Endodermal cell (in vitro differentiated cells): Measurements from ENCODE around the gene TMTC2. TPM values are rescaled to one million over a fixed set of nuclear protein-coding genes. Genes with fewer than 3 reads are reported as not detected.
"Not testable (repeated sequence)": the region's sequence is repeated elsewhere in the genome, so short reads cannot be mapped to it uniquely, and the experiment has no call there.

Source experiments
- DNase-seq: peaks from one replicate; pipeline ENCODE4 v3.0.0-alpha.2; 2017
- H3K27ac ChIP-seq: 2 replicates; pipeline ENCODE4 v1.5.1; 2013; ENCODE audit warnings: mild to moderate bottlenecking, low read depth, low read length, moderate library complexity
- H3K27me3 ChIP-seq: 2 replicates; pipeline ENCODE4 v1.6.1; 2013; ENCODE audit warnings: mild to moderate bottlenecking, low read length, moderate library complexity; ENCODE audit not compliant: insufficient read depth, control insufficient read depth, poor library complexity, severe bottlenecking
- H3K36me3 ChIP-seq: 2 replicates; pipeline ENCODE4 v1.7.0; 2013; ENCODE audit warnings: mild to moderate bottlenecking, low read length, moderate library complexity; ENCODE audit not compliant: control insufficient read depth, insufficient read depth
- H3K4me1 ChIP-seq: one replicate; pipeline ENCODE4 v1.7.0; 2013; ENCODE audit warnings: low read length; ENCODE audit not compliant: control insufficient read depth, insufficient read depth
- H3K4me3 ChIP-seq: 2 replicates; pipeline ENCODE4 v1.5.1; 2013; ENCODE audit warnings: mild to moderate bottlenecking, low read length, moderate library complexity
- H3K9ac ChIP-seq: 2 replicates; pipeline ENCODE4 v1.6.1; 2013; ENCODE audit warnings: mild to moderate bottlenecking, low read length, moderate library complexity; ENCODE audit not compliant: poor library complexity, severe bottlenecking; ENCODE audit errors: extremely low read depth
- H3K9me3 ChIP-seq: 2 replicates; pipeline ENCODE4 v1.6.1; 2013; ENCODE audit warnings: mild to moderate bottlenecking, low read length, moderate library complexity; ENCODE audit not compliant: control insufficient read depth
- H3K27ac Mint-ChIP-seq: 2 replicates; pipeline ENCODE4 v1.8.0; 2020; ENCODE audit warnings: mixed read lengths
- H3K27me3 Mint-ChIP-seq: 2 replicates; pipeline ENCODE4 v1.8.0; 2021; ENCODE audit warnings: mild to moderate bottlenecking, mixed read lengths; ENCODE audit not compliant: insufficient read depth
- H3K36me3 Mint-ChIP-seq: 2 replicates; pipeline ENCODE4 v1.8.0; 2020; ENCODE audit warnings: low read depth, mixed read lengths
- H3K4me1 Mint-ChIP-seq: 2 replicates; pipeline ENCODE4 v1.8.0; 2020; ENCODE audit warnings: mixed read lengths
- H3K4me3 Mint-ChIP-seq: 2 replicates; pipeline ENCODE4 v1.8.0; 2020; ENCODE audit warnings: mild to moderate bottlenecking, moderate library complexity, mixed read lengths
- H3K9me3 Mint-ChIP-seq: 2 replicates; pipeline ENCODE4 v1.8.0; 2020; ENCODE audit warnings: mild to moderate bottlenecking, mixed read lengths
- WGBS, 2 experiments: methylation state at CpG; one replicate each; pipeline versions ENCODE4 v1.1.5 to v1.1.7; 2013; ENCODE audit warnings: missing lambda C conversion rate in 2 of 2, mixed read lengths in 1 of 2; ENCODE audit not compliant: insufficient coverage in 1 of 2, insufficient read length in 1 of 2; 5-methylcytosine and 5-hydroxymethylcytosine counted together
- total RNA-seq, 2 donors: library from RNA; stranded (reverse); fragmentation: NEBNext Ultra II Directional in 1 of 2; extraction: Animal tissue kit (Norgen Biotek cat#: 25700) in 1 of 2; gene quantifications; 2 replicates in 1 of 2; 3 replicates in 1 of 2; pipeline ENCODE4 v1.2.1, GENCODE V29; 2021
- TF ChIP-seq, protein P1 (sequence below): fragments of 200-600 bp; sonication (generic); conservative IDR thresholded peaks from 2 replicates; pipeline ENCODE4 v1.5.0; 2021; ENCODE audit warnings: antibody characterized with exemption, mild to moderate bottlenecking

TMTC2 gene
- total RNA-seq, 2 donors from 2014 or later: 7.2 to 10.8 TPM

DNA sequence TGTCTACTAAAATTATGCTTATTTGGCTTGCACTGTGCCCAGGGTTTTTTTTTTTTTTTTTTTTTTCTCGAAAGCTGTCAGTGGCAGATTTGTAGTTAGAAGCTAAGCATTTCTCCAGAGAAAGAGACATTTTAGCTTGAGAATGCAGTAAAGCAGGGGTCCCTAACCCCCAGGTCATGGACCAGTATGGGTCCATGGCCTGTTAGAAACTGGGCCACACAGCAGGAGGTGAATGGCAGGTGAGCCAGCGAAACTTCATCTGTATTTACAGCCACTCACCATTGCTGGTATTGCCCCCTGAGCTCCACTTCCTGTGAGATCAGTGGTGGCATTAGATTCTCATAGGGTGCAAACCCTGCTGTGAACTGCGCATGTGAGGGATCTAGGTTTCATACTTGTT, 73.7 kb downstream of the TMTC2 start:
- Histone ChIP-seq H3K27ac (no peak overlapping the region), H3K4me1 (peaks cover 8% of the 10 kb centered on the region), H3K4me3 (no peak overlapping the region), H3K9me3 (no peaks in the 10 kb centered on the region), H3K27me3 (peaks cover 10% of the 10 kb centered on the region), H3K36me3 (no peaks in the 10 kb centered on the region), H3K9ac (no peak overlapping the region)
- peak; percentile 55 for DNase-seq
- TF ChIP-seq, protein P1, sequence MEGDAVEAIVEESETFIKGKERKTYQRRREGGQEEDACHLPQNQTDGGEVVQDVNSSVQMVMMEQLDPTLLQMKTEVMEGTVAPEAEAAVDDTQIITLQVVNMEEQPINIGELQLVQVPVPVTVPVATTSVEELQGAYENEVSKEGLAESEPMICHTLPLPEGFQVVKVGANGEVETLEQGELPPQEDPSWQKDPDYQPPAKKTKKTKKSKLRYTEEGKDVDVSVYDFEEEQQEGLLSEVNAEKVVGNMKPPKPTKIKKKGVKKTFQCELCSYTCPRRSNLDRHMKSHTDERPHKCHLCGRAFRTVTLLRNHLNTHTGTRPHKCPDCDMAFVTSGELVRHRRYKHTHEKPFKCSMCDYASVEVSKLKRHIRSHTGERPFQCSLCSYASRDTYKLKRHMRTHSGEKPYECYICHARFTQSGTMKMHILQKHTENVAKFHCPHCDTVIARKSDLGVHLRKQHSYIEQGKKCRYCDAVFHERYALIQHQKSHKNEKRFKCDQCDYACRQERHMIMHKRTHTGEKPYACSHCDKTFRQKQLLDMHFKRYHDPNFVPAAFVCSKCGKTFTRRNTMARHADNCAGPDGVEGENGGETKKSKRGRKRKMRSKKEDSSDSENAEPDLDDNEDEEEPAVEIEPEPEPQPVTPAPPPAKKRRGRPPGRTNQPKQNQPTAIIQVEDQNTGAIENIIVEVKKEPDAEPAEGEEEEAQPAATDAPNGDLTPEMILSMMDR: no peak
- Mint-ChIP-seq H3K27ac (no peak overlapping the region), H3K4me3 (no peak overlapping the region), H3K9me3 (no peaks in the 10 kb centered on the region), H3K4me1 (peaks cover 26% of the 10 kb centered on the region), H3K36me3 (no peaks in the 10 kb centered on the region), H3K27me3 (peaks cover under 1% of the 10 kb centered on the region)
- 98% methylated on average over 3 of the region's 3 CpGs; no CpG with 5 or more reads in 1 of the 2 experiments for WGBS, 2 experiments

DNA sequence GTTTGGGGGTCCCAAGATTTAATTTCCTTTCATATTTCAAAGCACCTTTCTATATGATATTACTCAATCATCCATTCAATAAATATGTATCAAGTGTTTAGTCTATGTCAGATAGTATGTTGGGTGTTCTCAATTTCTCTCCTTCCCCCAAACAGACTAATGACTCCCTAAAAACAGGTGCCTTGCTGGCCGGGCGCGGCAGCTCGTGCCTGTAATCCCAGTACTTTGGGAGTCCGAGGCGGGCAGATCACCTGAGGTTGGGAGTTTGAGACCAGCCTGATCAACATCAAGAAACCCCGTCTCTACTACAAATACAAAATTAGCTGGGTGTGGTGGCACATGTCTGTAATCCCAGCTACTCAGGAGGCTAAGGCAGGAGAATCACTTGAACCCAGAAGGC, 78.5 kb downstream of the TMTC2 start:
- not testable (repeated sequence) for H3K9ac ChIP-seq, H3K27me3 Mint-ChIP-seq, H3K4me1 Mint-ChIP-seq, H3K4me3 ChIP-seq, H3K27ac ChIP-seq, H3K9me3 Mint-ChIP-seq, H3K36me3 Mint-ChIP-seq, DNase-seq, H3K4me3 Mint-ChIP-seq, H3K9me3 ChIP-seq, H3K27ac Mint-ChIP-seq, H3K36me3 ChIP-seq, H3K27me3 ChIP-seq, H3K4me1 ChIP-seq
- WGBS, 2 experiments: 98% methylated on average over 7 of the region's 7 CpGs; no CpG with 5 or more reads in 1 of the 2 experiments

DNA sequence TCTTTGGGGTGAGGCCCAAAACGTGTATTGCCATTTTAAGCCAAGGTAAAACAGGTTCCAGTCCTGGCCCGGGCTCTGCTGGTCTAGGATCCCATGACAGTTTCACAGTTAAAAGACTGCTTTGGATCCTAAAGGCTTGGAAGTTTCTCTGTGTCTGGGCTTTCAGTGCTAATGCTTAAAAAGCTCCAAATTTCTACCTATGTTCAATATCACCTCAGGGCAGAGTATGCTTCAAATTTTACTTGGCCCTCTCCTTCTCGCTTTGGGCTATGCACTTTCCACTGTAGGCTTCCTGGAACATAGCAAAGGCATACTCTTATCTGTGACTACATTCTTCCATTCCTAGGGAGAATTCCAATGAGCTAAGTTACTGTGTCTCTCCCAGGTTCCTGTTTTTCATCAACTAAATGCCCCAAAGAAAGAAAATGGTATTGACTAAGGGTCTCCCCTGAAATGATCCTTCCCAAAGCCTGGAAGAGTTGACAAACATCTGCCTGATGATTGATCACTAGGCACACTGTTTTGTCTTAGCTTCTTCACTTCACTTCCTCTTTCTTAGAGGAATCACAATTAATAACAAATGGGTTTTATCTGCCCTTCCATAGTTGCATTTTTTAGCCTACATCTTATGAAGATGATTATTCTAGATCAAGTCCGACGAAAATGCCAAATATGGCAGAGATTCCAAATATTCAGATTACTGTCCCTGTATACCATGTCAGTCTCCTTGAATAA, 79.4 kb downstream of the TMTC2 start:
- Histone ChIP-seq H3K4me3 (no peak overlapping the region), H3K27ac (no peak overlapping the region), H3K27me3 (no peaks in the 10 kb centered on the region), H3K4me1 (no peaks in the 10 kb centered on the region), H3K36me3 (no peaks in the 10 kb centered on the region), H3K9me3 (no peaks in the 10 kb centered on the region), H3K9ac (no peak overlapping the region)
- DNase-seq: no peak
- Mint-ChIP-seq H3K36me3 (peaks cover 3% of the 10 kb centered on the region), H3K27me3 (no peaks in the 10 kb centered on the region), H3K4me1 (peaks cover 15% of the 10 kb centered on the region), H3K9me3 (no peaks in the 10 kb centered on the region), H3K4me3 (no peak overlapping the region), H3K27ac (peak overlapping the region; percentile 6)
- WGBS, 2 experiments: 92 to 100% methylated on average over 5 of the region's 5 CpGs
- TF ChIP-seq, protein P1: no peak

DNA sequence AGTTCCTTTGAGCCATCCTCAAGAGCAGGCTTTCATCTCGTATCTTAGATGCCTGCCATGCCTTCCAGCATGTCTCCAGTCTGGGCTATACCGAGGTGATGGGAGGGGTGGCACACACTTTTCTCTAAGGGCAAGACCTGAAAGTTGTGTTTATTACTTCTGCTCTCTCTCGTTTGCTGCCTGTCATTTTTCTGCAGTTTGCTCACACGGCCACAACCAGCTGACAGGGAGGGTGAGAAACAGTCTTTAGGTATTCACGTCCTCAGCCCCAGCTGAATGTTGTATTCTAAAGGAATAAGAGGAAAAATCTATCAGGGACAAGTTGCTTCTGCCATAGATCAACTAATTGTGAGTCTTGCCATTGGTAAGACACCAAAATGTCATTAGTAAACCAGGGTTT, 88.0 kb downstream of the TMTC2 start:
- TF ChIP-seq, protein P1: no peak
- Histone ChIP-seq H3K4me1 (no peaks in the 10 kb centered on the region), H3K27ac (no peak overlapping the region), H3K27me3 (no peaks in the 10 kb centered on the region), H3K4me3 (no peak overlapping the region), H3K9ac (no peak overlapping the region), H3K36me3 (no peaks in the 10 kb centered on the region), H3K9me3 (no peaks in the 10 kb centered on the region)
- Mint-ChIP-seq H3K4me1 (peaks cover 15% of the 10 kb centered on the region), H3K27ac (no peak overlapping the region), H3K36me3 (peaks cover 2% of the 10 kb centered on the region), H3K4me3 (no peak overlapping the region), H3K9me3 (peaks cover 2% of the 10 kb centered on the region), H3K27me3 (no peaks in the 10 kb centered on the region)
- WGBS, 2 experiments: 89 to 96% methylated on average over 5 of the region's 5 CpGs
- no peak for DNase-seq
